Colonic mucosa (tissue), 4 donors: ENCODE data around the gene ETV3. TPM values are rescaled to one million over a fixed set of nuclear protein-coding genes. Genes with fewer than 3 reads are reported as not detected.
A peak's percentile ranks its signal among the peaks of the same experiment; 100 is the strongest.

Experiments used
- DNase-seq: peaks from one replicate; pipeline ENCODE4 v3.0.0-alpha.2; 2020
- H3K27ac ChIP-seq: fragments of 200-600 bp; one replicate; pipeline ENCODE4 v1.8.0; 2021
- H3K27me3 ChIP-seq: fragments of 200-600 bp; one replicate; pipeline ENCODE4 v1.8.0; 2021
- H3K36me3 ChIP-seq: fragments of 200-600 bp; one replicate; pipeline ENCODE4 v1.8.0; 2021
- H3K4me1 ChIP-seq: fragments of 200-600 bp; one replicate; pipeline ENCODE4 v1.8.0; 2021; ENCODE audit warnings: mild to moderate bottlenecking
- H3K4me3 ChIP-seq: fragments of 200-600 bp; one replicate; pipeline ENCODE4 v1.8.0; 2021
- H3K9ac ChIP-seq, 2 donors: one replicate each; pipeline ENCODE4 v1.7.0; 2013; ENCODE audit warnings: control low read depth in 2 of 2, low read depth in 2 of 2, low read length in 2 of 2
- H3K9me3 ChIP-seq: fragments of 200-600 bp; one replicate; pipeline ENCODE4 v1.8.0; 2021
- CTCF ChIP-seq: fragments of 200-600 bp; IDR thresholded peaks from one replicate; pipeline ENCODE4 v1.8.0; 2022; ENCODE audit warnings: antibody characterized with exemption, mild to moderate bottlenecking
- intact Hi-C: fragments of 100-400 bp; cut with DNase I; formaldehyde crosslinking; loops from one replicate; pipeline ENCODE4 v1.14.1; 2022
- total RNA-seq, 2 donors: library from RNA; stranded (reverse); fragmentation: NEBNext Ultra II Directional in 1 of 2; extraction: Animal tissue kit (Norgen Biotek cat#: 25700) in 1 of 2; gene quantifications; one replicate each; pipeline ENCODE4 v1.2.1, GENCODE V29; 2021
- donor health status: healthy.
- donor health status: DM: no; HTN: no; CAD: no.
- donor health status: DM: no; HTN: no; CAD: no.

Gene ETV3
- total RNA-seq, 2 donors from 2014 or later = 20.7 to 38.7 TPM

- Histone ChIP-seq H3K27me3 (no peaks in the 10 kb centered on the region), H3K4me3 (no peak overlapping the region), H3K4me1 (no peaks in the 10 kb centered on the region), H3K9ac (no peak overlapping the region), H3K27ac (no peak overlapping the region), H3K9me3 (no peaks in the 10 kb centered on the region), H3K36me3 (no peaks in the 10 kb centered on the region)
- no peak for TF ChIP-seq CTCF
- intact Hi-C loops = no loop called here
- no peak for DNase-seq
Measured at GRCh38 chr1:157147037-157147436, 8.8 kb upstream of the ETV3 start.

GRCh38 chr1:157146244-157146643 lies 8.0 kb upstream of the ETV3 start:
- TF ChIP-seq CTCF = no peak
- peak overlapping the region; percentile 17 for H3K27ac ChIP-seq
- H3K9me3 ChIP-seq = no peaks in the 10 kb centered on the region
- no peak overlapping the region for H3K9ac ChIP-seq
- H3K4me3 ChIP-seq = no peak overlapping the region
- intact Hi-C loops = no loop called here
- no peaks in the 10 kb centered on the region for H3K36me3 ChIP-seq
- H3K27me3 ChIP-seq = no peaks in the 10 kb centered on the region
- DNase-seq = no peak
- no peaks in the 10 kb centered on the region for H3K4me1 ChIP-seq

- Histone ChIP-seq H3K9ac (no peak overlapping the region), H3K4me1 (no peaks in the 10 kb centered on the region), H3K27ac (no peak overlapping the region), H3K4me3 (no peak overlapping the region), H3K9me3 (no peaks in the 10 kb centered on the region), H3K36me3 (no peaks in the 10 kb centered on the region), H3K27me3 (no peaks in the 10 kb centered on the region)
- intact Hi-C loops = no loop called here
- DNase-seq = no peak
- no peak for TF ChIP-seq CTCF
Measured at GRCh38 chr1:157145076-157145475, 6.9 kb upstream of the ETV3 start.

DNA sequence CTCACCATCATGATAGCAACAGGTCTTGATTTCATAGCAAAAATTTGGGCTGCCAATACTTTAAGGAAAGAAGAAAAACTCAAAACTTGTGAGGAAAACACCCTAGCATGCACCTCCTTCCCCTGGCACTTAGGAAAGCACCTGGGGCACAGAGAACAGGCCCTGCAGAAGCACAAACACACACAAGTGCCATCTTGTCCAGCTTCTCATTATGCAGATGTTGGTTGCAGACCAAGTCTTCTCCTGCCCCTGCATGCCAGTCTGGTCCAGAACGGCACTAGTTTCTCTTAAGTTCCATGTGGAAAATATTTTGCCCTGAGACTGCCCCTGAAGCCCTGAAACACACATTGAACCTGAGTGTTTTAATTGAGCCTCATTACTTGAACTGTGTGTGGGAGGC lies 6.3 kb upstream of the ETV3 start:
- no peak for TF ChIP-seq CTCF
- Histone ChIP-seq H3K4me1 (no peaks in the 10 kb centered on the region), H3K36me3 (no peaks in the 10 kb centered on the region), H3K27ac (no peak overlapping the region), H3K9ac (no peak overlapping the region), H3K9me3 (no peaks in the 10 kb centered on the region), H3K4me3 (no peak overlapping the region), H3K27me3 (no peaks in the 10 kb centered on the region)
- intact Hi-C loops = no loop called here
- DNase-seq = no peak

DNA sequence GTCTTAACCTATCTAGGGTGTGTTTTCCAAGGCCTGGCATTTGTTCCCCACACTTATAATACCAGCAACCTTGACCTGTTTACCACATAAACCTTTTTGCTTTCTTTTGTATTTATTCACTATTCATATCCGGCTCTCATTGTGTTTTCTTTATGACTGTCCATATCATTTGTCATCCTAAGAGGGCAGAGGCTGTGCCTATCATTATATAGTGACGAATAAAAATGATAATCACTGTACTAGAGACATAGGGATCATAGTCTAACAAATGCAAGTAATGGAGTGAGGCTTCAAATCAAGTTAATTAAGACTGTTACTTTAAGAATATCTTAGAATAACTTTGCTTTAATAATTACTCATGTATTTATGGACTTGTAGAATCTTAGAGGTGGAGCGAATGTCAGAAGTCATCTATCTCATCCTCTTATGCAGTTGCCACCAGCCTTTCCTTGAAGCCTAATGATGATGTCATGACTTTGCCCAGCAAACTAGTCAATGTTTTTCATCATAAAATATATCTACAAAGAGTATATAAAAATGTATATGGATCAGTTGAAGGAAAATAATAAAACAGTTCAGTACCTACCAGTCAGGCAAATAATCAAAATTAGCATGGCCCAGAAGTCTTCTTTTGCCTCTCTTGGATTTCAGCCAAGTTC lies 4.7 kb upstream of the ETV3 start:
- Histone ChIP-seq H3K9ac (no peak overlapping the region), H3K4me1 (no peaks in the 10 kb centered on the region), H3K36me3 (no peaks in the 10 kb centered on the region), H3K27ac (no peak overlapping the region), H3K9me3 (no peaks in the 10 kb centered on the region), H3K27me3 (no peaks in the 10 kb centered on the region), H3K4me3 (no peak overlapping the region)
- no peak for TF ChIP-seq CTCF
- no peak for DNase-seq
- intact Hi-C loops = no loop called here
